SK-N-SH (cell line): Measurements from ENCODE around the gene TRAT1.

ENCODE experiments used
- EP300 ChIP-seq, 2 experiments: IDR thresholded peaks; 2 replicates each; pipeline versions ENCODE4 v1.4.0 to v1.6.1; 2012; ENCODE audit warnings: borderline replicate concordance in 1 of 2, low read depth in 1 of 2, low read length in 1 of 2
- FOXJ3 ChIP-seq: sonication (generic); formaldehyde crosslinking; IDR thresholded peaks from 2 replicates; pipeline ENCODE4 v1.5.1; 2020; ENCODE audit warnings: mild to moderate bottlenecking, missing genetic modification reagents
- JUND ChIP-seq: IDR thresholded peaks from 2 replicates; pipeline ENCODE4 v1.4.0; 2012
- POLR2AphosphoS5 ChIP-seq: IDR thresholded peaks from 2 replicates; pipeline ENCODE4 v1.6.1; 2012; ENCODE audit warnings: low read depth, low read length
- SIN3A ChIP-seq: IDR thresholded peaks from 2 replicates; pipeline ENCODE4 v1.6.1; 2012; ENCODE audit warnings: low read depth, mild to moderate bottlenecking, low read length, moderate library complexity, borderline replicate concordance
- TF ChIP-seq, protein P1 (sequence below): fragments of 200-600 bp; sonication (generic); IDR thresholded peaks from 2 replicates; pipeline ENCODE4 v1.6.1; 2017; ENCODE audit warnings: antibody characterized with exemption, mild to moderate bottlenecking, moderate library complexity
- TF ChIP-seq, protein P2 (sequence below): IDR thresholded peaks from 2 replicates; pipeline ENCODE4; 2012
- TF ChIP-seq, protein P3 (sequence below): IDR thresholded peaks from 2 replicates; pipeline ENCODE4 v1.6.1; 2012; ENCODE audit warnings: mild to moderate bottlenecking, low read depth, low read length, moderate library complexity
- TF ChIP-seq, protein P4 (sequence below): IDR thresholded peaks from 2 replicates; pipeline ENCODE4 v1.4.0; 2012; ENCODE audit warnings: low read depth

DNA sequence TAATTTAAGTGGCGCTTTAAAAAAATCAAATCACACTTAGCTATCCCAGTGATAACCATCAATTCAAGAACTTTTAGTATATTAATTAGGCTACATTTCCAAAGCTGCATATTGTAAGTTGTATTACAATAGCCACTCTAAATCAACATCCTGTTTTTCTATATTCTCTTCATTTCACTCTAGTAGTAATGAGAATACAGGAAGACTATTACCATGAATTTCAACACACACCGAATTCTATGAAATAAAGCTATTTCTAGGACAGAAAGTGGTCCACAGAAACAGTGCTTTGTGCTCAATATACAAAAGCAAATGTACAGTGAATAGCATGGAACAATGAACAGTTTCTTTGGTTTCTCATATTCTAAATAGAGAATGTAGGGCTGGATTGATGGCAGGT lies 24.6 kb downstream of the TRAT1 start:
- TF ChIP-seq, protein P1, sequence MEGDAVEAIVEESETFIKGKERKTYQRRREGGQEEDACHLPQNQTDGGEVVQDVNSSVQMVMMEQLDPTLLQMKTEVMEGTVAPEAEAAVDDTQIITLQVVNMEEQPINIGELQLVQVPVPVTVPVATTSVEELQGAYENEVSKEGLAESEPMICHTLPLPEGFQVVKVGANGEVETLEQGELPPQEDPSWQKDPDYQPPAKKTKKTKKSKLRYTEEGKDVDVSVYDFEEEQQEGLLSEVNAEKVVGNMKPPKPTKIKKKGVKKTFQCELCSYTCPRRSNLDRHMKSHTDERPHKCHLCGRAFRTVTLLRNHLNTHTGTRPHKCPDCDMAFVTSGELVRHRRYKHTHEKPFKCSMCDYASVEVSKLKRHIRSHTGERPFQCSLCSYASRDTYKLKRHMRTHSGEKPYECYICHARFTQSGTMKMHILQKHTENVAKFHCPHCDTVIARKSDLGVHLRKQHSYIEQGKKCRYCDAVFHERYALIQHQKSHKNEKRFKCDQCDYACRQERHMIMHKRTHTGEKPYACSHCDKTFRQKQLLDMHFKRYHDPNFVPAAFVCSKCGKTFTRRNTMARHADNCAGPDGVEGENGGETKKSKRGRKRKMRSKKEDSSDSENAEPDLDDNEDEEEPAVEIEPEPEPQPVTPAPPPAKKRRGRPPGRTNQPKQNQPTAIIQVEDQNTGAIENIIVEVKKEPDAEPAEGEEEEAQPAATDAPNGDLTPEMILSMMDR, result no peak
- TF ChIP-seq POLR2AphosphoS5 (no peak), SIN3A (no peak), EP300 (IDR thresholded peaks at IDR 0.05; ENCODE audit: borderline replicate concordance in 1 of 2, low read depth in 1 of 2, low read length in 1 of 2) (no peak), JUND (no peak), FOXJ3 (CRISPR knock-in tag) (no peak)
- TF ChIP-seq, protein P2, sequence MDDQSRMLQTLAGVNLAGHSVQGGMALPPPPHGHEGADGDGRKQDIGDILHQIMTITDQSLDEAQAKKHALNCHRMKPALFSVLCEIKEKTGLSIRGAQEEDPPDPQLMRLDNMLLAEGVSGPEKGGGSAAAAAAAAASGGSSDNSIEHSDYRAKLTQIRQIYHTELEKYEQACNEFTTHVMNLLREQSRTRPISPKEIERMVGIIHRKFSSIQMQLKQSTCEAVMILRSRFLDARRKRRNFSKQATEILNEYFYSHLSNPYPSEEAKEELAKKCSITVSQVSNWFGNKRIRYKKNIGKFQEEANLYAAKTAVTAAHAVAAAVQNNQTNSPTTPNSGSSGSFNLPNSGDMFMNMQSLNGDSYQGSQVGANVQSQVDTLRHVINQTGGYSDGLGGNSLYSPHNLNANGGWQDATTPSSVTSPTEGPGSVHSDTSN, result no peak
- TF ChIP-seq, protein P3, sequence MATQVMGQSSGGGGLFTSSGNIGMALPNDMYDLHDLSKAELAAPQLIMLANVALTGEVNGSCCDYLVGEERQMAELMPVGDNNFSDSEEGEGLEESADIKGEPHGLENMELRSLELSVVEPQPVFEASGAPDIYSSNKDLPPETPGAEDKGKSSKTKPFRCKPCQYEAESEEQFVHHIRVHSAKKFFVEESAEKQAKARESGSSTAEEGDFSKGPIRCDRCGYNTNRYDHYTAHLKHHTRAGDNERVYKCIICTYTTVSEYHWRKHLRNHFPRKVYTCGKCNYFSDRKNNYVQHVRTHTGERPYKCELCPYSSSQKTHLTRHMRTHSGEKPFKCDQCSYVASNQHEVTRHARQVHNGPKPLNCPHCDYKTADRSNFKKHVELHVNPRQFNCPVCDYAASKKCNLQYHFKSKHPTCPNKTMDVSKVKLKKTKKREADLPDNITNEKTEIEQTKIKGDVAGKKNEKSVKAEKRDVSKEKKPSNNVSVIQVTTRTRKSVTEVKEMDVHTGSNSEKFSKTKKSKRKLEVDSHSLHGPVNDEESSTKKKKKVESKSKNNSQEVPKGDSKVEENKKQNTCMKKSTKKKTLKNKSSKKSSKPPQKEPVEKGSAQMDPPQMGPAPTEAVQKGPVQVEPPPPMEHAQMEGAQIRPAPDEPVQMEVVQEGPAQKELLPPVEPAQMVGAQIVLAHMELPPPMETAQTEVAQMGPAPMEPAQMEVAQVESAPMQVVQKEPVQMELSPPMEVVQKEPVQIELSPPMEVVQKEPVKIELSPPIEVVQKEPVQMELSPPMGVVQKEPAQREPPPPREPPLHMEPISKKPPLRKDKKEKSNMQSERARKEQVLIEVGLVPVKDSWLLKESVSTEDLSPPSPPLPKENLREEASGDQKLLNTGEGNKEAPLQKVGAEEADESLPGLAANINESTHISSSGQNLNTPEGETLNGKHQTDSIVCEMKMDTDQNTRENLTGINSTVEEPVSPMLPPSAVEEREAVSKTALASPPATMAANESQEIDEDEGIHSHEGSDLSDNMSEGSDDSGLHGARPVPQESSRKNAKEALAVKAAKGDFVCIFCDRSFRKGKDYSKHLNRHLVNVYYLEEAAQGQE, result no peak
- TF ChIP-seq, protein P4, sequence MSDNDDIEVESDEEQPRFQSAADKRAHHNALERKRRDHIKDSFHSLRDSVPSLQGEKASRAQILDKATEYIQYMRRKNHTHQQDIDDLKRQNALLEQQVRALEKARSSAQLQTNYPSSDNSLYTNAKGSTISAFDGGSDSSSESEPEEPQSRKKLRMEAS, result no peak
